Testis (tissue), 2 donors: ENCODE results near the gene DVL2.

ENCODE experiments used
- CTCF ChIP-seq, 3 experiments: fragments of 450-650 bp in 2 of 3; fragments of 200-600 bp in 1 of 3; sonication (generic) in 1 of 3; IDR thresholded peaks; one replicate each; pipeline ENCODE4 v1.5.1; 2016 to 2019; ENCODE audit warnings: antibody characterized with exemption in 3 of 3, mild to moderate bottlenecking in 2 of 3, moderate library complexity in 1 of 3
- POLR2A ChIP-seq: fragments of 450-650 bp; IDR thresholded peaks from one replicate; pipeline ENCODE4 v1.6.1; 2017; ENCODE audit warnings: antibody characterized with exemption, mild to moderate bottlenecking, moderate library complexity

DNA sequence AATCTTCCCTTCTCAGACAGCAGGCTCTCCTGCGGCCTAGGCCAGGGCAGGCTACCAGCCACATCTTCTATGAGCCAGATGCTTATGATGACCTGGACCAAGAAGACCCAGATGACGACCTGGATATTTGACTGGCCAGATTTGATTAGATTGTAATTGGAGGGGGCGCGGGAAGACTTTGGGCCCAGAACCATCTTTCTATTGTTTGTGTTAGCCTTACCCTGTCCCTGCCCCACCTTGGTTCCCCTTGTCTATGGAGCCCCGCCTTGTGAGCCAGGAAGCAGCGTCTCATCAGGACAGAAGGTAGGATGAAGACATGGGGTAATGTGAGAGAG, 25.2 kb upstream of the DVL2 start:
- no peak for TF ChIP-seq CTCF (IDR thresholded peaks at IDR 0.05)
- no peak for TF ChIP-seq POLR2A
